ENCODE data around the gene SCAANT1. TPM values are rescaled to one million over a fixed set of nuclear protein-coding genes. Genes with fewer than 3 reads are reported as not detected.

Gene SCAANT1
- total and polyA plus RNA-seq, 7 experiments from 2014 or later: not detected

DNA sequence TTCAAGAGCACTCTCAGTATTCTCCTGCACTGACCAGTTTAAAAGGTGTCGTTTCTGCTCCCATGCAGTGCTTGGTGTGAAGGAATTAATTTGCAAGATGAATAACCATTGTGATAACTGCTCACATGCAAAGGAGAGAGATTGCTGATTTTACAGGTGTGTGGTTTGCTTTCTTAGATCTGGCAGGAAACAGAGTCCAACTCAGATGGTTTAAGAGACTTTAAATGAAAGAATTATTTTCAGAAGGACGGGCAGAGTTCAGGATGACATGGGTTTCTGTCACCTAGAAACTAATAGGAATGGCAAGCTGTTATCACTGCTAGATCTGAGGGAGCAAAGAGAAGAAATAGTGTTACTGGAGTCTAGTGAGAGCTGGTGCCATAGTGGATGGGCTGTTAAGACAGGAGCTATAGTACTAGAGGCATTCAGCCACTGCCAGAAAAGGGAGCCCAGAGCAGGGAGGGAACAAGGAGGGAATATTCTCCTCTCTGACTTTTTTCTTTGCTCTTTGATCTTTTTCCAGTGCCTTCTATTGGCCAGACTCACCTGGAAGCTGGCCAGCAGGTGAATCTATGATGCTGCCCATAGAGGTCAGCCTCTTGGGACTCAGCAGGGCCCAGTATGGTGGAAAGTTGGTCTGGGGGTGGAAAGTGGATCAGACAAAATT lies 33.7 kb downstream of the SCAANT1 start:
- H3K4me3 Mint-ChIP-seq: peak overlapping the region in 5 of 10 donors; percentile 0 to 45 (median 19)
- H3K27ac Mint-ChIP-seq: peak overlapping the region in 2 of 9 donors; percentile 4 to 10
- CTCF ChIA-PET: no interaction called here
- peaks cover 0 to 16% of the 10 kb centered on the region in 2 donors for H3K4me1 ChIP-seq (ENCODE audit: control insufficient read depth in 2 of 2, insufficient read depth in 2 of 2, low read length in 2 of 2)
- DNase-seq (no peak), ATAC-seq (no peak)
- no peaks in the 10 kb centered on the region for H3K36me3 Mint-ChIP-seq
- no peaks in the 10 kb centered on the region for H3K36me3 ChIP-seq (ENCODE audit: control insufficient read depth in 2 of 3, insufficient read depth in 3 of 3, low read length in 3 of 3)
- H3K9me3 Mint-ChIP-seq: no peaks in the 10 kb centered on the region
- no peak overlapping the region for H3K4me3 ChIP-seq (ENCODE audit: low read length)
- POLR2A ChIA-PET: no interaction called here
- no peaks in the 10 kb centered on the region for H3K27me3 ChIP-seq (ENCODE audit: control insufficient read depth in 2 of 2, insufficient read depth in 2 of 2, low read length in 2 of 2)
- peaks cover 32 to 86% (median 71%) of the 10 kb centered on the region in 7 donors for H3K4me1 Mint-ChIP-seq
- H3K27ac ChIP-seq (ENCODE audit: low read depth, low read length): no peak overlapping the region
- H3K9me3 ChIP-seq (ENCODE audit: control insufficient read depth in 2 of 3, low read length in 3 of 3): no peaks in the 10 kb centered on the region
- H3K27me3 Mint-ChIP-seq: no peaks in the 10 kb centered on the region
- intact Hi-C loops (cut with micrococcal nuclease): no loop called here

DNA sequence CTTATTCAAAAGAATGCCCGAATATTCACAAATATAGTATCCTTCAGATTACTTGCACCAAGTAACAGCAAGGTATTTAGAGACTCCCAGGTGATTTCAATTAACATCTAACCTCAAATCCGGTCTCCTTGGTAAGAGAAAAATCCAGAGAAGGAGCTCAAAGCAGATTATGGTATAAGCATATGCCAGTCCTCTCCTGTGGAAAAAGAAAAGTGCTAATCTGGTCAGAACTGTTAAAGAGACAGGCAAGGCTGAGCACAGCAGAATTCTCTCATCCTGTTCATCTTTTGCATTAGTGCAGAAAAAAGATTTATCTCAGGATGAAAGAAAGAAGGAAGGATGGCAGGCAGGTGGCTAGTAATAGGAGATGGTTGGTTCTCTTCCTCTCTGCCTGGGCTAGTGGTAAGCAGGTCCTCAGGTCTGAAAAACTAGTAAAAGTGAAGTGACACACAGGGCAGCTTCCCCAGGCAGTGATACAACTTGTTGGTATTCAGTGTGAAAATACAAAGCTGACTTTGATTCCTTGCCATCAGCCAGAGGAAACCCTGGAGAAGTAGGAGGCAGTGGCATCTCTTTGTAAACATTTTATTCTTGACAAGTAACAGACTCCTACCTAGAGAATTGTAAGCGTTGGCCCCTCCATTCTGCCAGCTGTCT lies 34.3 kb downstream of the SCAANT1 start:
- Histone ChIP-seq H3K27me3 (ENCODE audit: control insufficient read depth in 2 of 2, insufficient read depth in 2 of 2, low read length in 2 of 2) (no peaks in the 10 kb centered on the region), H3K4me1 (ENCODE audit: control insufficient read depth in 2 of 2, insufficient read depth in 2 of 2, low read length in 2 of 2) (peaks cover 0 to 16% of the 10 kb centered on the region in 2 donors), H3K4me3 (ENCODE audit: low read length) (no peak overlapping the region), H3K27ac (ENCODE audit: low read depth, low read length) (no peak overlapping the region), H3K9me3 (ENCODE audit: control insufficient read depth in 2 of 3, low read length in 3 of 3) (no peaks in the 10 kb centered on the region), H3K36me3 (ENCODE audit: control insufficient read depth in 2 of 3, insufficient read depth in 3 of 3, low read length in 3 of 3) (no peaks in the 10 kb centered on the region)
- ChIA-PET POLR2A (no interaction called here), CTCF (no interaction called here)
- H3K27ac Mint-ChIP-seq: peak overlapping the region in 2 of 9 donors; percentile 10 to 38
- peak overlapping the region in 6 of 10 donors; percentile 0 to 45 (median 20) for H3K4me3 Mint-ChIP-seq
- H3K27me3 Mint-ChIP-seq: no peaks in the 10 kb centered on the region
- no peaks in the 10 kb centered on the region for H3K9me3 Mint-ChIP-seq
- intact Hi-C loops (cut with micrococcal nuclease): no loop called here
- no peaks in the 10 kb centered on the region for H3K36me3 Mint-ChIP-seq
- H3K4me1 Mint-ChIP-seq: peaks cover 33 to 85% (median 73%) of the 10 kb centered on the region in 7 donors
- ATAC-seq (no peak), DNase-seq (no peak)

DNA sequence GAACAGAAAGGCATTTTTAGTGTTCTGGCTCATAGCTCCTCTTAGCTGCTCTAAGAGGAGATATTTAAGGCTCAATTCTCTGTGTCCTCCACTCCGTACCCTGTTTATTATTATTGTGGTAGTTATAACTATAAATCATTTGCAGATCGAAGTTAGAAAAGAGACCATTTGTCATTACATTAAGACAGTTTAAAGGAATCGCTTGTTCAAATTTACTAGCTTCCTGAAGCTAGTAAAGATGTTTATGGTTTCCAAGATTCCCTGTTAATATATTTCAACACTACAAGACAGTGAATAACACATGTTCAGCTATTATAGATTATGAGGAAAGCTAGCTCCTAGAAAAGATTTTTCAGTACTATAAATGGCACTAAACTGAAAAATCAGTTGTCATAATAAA lies 35.9 kb downstream of the SCAANT1 start:
- Histone ChIP-seq H3K4me3 (ENCODE audit: low read length) (no peak overlapping the region), H3K36me3 (ENCODE audit: control insufficient read depth in 2 of 3, insufficient read depth in 3 of 3, low read length in 3 of 3) (no peaks in the 10 kb centered on the region), H3K4me1 (ENCODE audit: control insufficient read depth in 2 of 2, insufficient read depth in 2 of 2, low read length in 2 of 2) (peaks cover 0 to 16% of the 10 kb centered on the region in 2 donors), H3K9me3 (ENCODE audit: control insufficient read depth in 2 of 3, low read length in 3 of 3) (no peaks in the 10 kb centered on the region), H3K27ac (ENCODE audit: low read depth, low read length) (no peak overlapping the region), H3K27me3 (ENCODE audit: control insufficient read depth in 2 of 2, insufficient read depth in 2 of 2, low read length in 2 of 2) (no peaks in the 10 kb centered on the region)
- H3K4me1 Mint-ChIP-seq: peaks cover 37 to 91% (median 79%) of the 10 kb centered on the region in 7 donors
- ChIA-PET POLR2A (no interaction called here), CTCF (interaction anchor here (1.1 kb wide), 1 partner anchor 64 kb away, joined by 3 read pairs; no protein-coding TSS in a partner anchor)
- H3K27me3 Mint-ChIP-seq: no peaks in the 10 kb centered on the region
- H3K4me3 Mint-ChIP-seq: peak overlapping the region in 1 of 10 donors; percentile 29
- intact Hi-C loops (cut with micrococcal nuclease): no loop called here
- no peak overlapping the region for H3K27ac Mint-ChIP-seq
- no peaks in the 10 kb centered on the region for H3K9me3 Mint-ChIP-seq
- no peaks in the 10 kb centered on the region for H3K36me3 Mint-ChIP-seq
- no peak for DNase-seq
- ATAC-seq: no peak

DNA sequence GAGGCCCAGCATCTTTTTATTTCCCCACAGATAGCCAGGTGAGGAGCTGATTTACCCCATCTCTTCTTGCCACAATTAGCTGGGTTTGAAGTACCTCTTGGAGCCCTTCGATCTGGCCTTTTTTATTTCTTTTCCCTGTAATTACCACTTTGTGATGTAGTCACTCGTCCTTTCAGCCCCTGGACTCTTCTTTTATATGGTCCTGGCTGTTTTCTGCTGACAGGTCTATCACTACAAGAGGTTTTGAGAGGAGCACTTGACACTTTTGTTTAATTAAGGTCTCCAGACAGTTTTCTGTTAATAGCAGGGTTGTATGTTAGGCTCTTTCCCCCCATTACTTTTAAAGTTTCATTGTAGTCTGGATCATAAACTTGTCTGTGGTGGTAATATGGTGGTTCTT lies 36.7 kb downstream of the SCAANT1 start:
- POLR2A ChIA-PET: interaction anchor here (0.5 kb wide), 1 partner anchor 16 kb away, joined by 3 read pairs; no protein-coding TSS in a partner anchor
- Mint-ChIP-seq H3K4me1 (peaks cover 39 to 89% (median 77%) of the 10 kb centered on the region in 7 donors), H3K36me3 (no peaks in the 10 kb centered on the region)

DNA sequence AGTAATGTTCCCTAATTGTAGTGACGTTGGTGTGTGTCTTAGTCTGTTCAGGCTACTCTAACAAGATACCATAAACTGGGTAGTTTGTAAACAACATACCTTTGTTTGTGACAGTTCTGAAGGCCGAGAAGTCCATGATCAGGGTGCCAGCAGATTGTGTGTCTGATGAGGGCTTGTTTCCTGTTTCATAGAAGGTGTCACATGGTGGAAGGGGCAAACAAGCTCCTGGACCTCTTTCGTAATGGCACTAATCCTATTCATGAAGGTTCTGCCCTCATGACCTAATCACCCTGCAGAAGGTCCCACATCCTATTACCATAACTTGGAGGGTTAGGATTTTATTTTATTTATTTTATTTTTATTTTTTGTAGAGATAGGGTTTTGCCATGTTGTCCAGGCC lies 37.4 kb downstream of the SCAANT1 start:
- Mint-ChIP-seq H3K4me3 (no peak overlapping the region), H3K36me3 (no peaks in the 10 kb centered on the region), H3K4me1 (peaks cover 39 to 91% (median 79%) of the 10 kb centered on the region in 7 donors), H3K27ac (no peak overlapping the region), H3K27me3 (no peaks in the 10 kb centered on the region), H3K9me3 (no peaks in the 10 kb centered on the region)
- DNase-seq (no peak), ATAC-seq (no peak)
- Histone ChIP-seq H3K27ac (ENCODE audit: low read depth, low read length) (no peak overlapping the region), H3K4me3 (ENCODE audit: low read length) (no peak overlapping the region), H3K27me3 (ENCODE audit: control insufficient read depth in 2 of 2, insufficient read depth in 2 of 2, low read length in 2 of 2) (no peaks in the 10 kb centered on the region), H3K4me1 (ENCODE audit: control insufficient read depth in 2 of 2, insufficient read depth in 2 of 2, low read length in 2 of 2) (peaks cover 0 to 16% of the 10 kb centered on the region in 2 donors), H3K9me3 (ENCODE audit: control insufficient read depth in 2 of 3, low read length in 3 of 3) (no peaks in the 10 kb centered on the region), H3K36me3 (ENCODE audit: control insufficient read depth in 2 of 3, insufficient read depth in 3 of 3, low read length in 3 of 3) (no peaks in the 10 kb centered on the region)
- intact Hi-C loops (cut with micrococcal nuclease): loop anchor here in 1 of 2 donors (2.0 kb wide), 1 partner anchor 18 kb away; no protein-coding TSS in a partner anchor
- POLR2A ChIA-PET: no interaction called here
- CTCF ChIA-PET: no interaction called here

More for the DNA sequence above, 36.7 kb downstream of the SCAANT1 start:
- Histone ChIP-seq H3K4me3 (ENCODE audit: low read length) (no peak overlapping the region), H3K4me1 (ENCODE audit: control insufficient read depth in 2 of 2, insufficient read depth in 2 of 2, low read length in 2 of 2) (peaks cover 0 to 16% of the 10 kb centered on the region in 2 donors), H3K9me3 (ENCODE audit: control insufficient read depth in 2 of 3, low read length in 3 of 3) (no peaks in the 10 kb centered on the region), H3K27ac (ENCODE audit: low read depth, low read length) (no peak overlapping the region), H3K36me3 (ENCODE audit: control insufficient read depth in 2 of 3, insufficient read depth in 3 of 3, low read length in 3 of 3) (no peaks in the 10 kb centered on the region), H3K27me3 (ENCODE audit: control insufficient read depth in 2 of 2, insufficient read depth in 2 of 2, low read length in 2 of 2) (no peaks in the 10 kb centered on the region)
- intact Hi-C loops (cut with micrococcal nuclease): loop anchor here in 1 of 2 donors (2.0 kb wide), 1 partner anchor 17 kb away; no protein-coding TSS in a partner anchor
- Mint-ChIP-seq H3K9me3 (no peaks in the 10 kb centered on the region), H3K27ac (peak overlapping the region in 1 of 9 donors; percentile 9), H3K27me3 (no peaks in the 10 kb centered on the region), H3K4me3 (no peak overlapping the region)
- no peak for ATAC-seq
- CTCF ChIA-PET: interaction anchor here (0.8 kb wide), 1 partner anchor 155 kb away, joined by 4 read pairs; no protein-coding TSS in a partner anchor
- DNase-seq: no peak

DNA sequence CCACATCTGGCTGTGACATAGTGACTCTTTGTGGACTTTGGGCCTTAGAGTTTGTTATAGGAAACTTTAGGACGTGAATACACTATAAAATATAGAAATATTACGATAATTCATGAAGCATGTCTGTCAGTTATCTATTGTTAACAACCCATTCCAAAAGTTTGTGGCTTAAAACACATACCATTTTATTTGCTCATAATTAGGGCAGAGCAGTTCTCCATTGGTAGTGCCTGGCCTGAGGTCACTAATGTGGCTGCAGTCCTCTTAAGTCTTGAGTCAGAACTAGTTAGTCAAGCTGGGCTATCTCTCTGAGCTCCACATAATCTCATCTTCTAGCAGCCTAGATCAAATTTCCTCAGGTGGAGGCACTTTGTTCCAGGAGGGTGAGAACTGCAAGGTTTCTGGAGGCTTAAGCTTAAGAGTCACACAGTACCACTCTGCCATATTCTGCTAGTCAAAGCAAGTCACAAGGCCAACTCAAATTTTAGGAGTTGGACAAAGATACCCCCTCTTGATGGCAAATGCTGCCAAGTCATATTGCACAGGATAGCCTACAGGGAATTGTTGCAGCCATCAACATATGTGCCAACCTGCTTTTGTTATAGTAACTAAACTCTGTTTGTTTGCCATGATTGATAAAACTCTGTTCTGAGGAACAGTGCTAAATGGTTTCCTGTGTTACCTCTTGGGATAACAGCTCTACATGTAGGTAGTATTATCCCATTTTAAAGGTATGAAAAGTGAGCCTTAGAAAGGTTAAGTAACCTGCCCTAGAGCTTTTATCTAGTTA lies 39.9 kb downstream of the SCAANT1 start:
- H3K36me3 ChIP-seq (ENCODE audit: control insufficient read depth in 2 of 3, insufficient read depth in 3 of 3, low read length in 3 of 3): no peaks in the 10 kb centered on the region
- intact Hi-C loops (cut with micrococcal nuclease): no loop called here
- ChIA-PET CTCF (no interaction called here), POLR2A (interaction anchor here (0.6 kb wide), 1 partner anchor 11 kb away, joined by 3 read pairs; no protein-coding TSS in a partner anchor)
- H3K9me3 ChIP-seq (ENCODE audit: control insufficient read depth in 2 of 3, low read length in 3 of 3): no peaks in the 10 kb centered on the region
- DNase-seq (no peak), ATAC-seq (no peak)
- no peaks in the 10 kb centered on the region for H3K9me3 Mint-ChIP-seq
- H3K36me3 Mint-ChIP-seq: peaks cover 0 to 4% (median 0%) of the 10 kb centered on the region in 5 donors
- H3K4me3 ChIP-seq (ENCODE audit: low read length): no peak overlapping the region
- H3K27me3 ChIP-seq (ENCODE audit: control insufficient read depth in 2 of 2, insufficient read depth in 2 of 2, low read length in 2 of 2): no peaks in the 10 kb centered on the region
- H3K27me3 Mint-ChIP-seq: no peaks in the 10 kb centered on the region
- H3K27ac ChIP-seq (ENCODE audit: low read depth, low read length): no peak overlapping the region
- H3K4me1 ChIP-seq (ENCODE audit: control insufficient read depth in 2 of 2, insufficient read depth in 2 of 2, low read length in 2 of 2): peaks cover 2 to 6% of the 10 kb centered on the region in 2 donors
- peaks cover 34 to 87% (median 76%) of the 10 kb centered on the region in 7 donors for H3K4me1 Mint-ChIP-seq
- no peak overlapping the region for H3K4me3 Mint-ChIP-seq
- no peak overlapping the region for H3K27ac Mint-ChIP-seq

All from naive thymus-derived CD4-positive, alpha-beta T cell (primary cell).